ENCODE measurements around the gene DNMT3B.
"Not testable (repeated sequence)": the region's sequence is repeated elsewhere in the genome, so short reads cannot be mapped to it uniquely, and the experiment has no call there.

Gene DNMT3B

DNA sequence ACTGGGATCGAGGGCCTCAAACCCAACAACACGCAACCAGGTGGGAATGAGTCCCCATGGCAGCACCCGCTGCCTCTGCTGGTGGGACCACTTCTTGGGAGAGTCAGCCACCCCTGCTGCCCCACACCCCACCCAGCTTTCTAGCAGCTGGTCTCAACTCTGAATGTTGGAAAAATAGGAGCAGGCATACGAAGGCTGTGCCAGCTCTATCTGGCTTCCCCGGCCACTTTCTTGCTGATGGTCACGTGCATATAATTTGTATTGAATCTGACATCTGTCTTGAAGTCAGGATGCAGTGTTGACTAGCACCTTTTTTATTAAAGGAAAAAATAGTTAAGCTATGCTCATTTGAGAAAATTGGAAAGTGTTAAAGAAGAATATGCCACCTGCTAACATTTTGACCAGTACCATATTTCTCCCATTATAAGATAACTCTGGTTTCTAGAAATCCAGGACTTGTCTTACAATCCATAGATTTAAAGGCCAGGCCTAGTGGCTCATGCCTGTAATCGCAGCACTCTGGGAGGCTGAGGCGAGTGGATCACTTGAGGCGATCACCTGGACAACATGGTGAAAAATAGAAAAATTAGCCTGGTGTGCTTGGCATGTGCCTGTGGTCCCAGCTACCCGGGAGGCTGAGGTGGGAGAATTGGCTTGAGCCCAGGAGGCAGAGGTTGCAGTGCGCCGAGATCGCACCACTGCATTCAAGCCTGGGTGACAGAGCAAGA is 30.7 kb downstream of the DNMT3B start:
- Histone ChIP-seq H3K27ac (ENCODE audit: low read length) (no peak overlapping the region), H3K4me3 (ENCODE audit: low read length in 2 of 2) (no peak overlapping the region), H3K9ac (ENCODE audit: low read length in 2 of 2) (no peak overlapping the region), H3K9me3 (ENCODE audit: control insufficient read depth in 2 of 2, low read length in 2 of 2) (no peaks in the 10 kb centered on the region), H3K27me3 (ENCODE audit: control insufficient read depth in 1 of 2, insufficient read depth in 2 of 2, low read length in 2 of 2) (no peaks in the 10 kb centered on the region), H3K36me3 (ENCODE audit: control insufficient read depth in 2 of 2, insufficient read depth in 2 of 2, low read length in 2 of 2) (no peaks in the 10 kb centered on the region), H3K4me1 (ENCODE audit: control insufficient read depth, insufficient read depth, low read length) (no peaks in the 10 kb centered on the region)

- peaks cover 0 to 7% of the 10 kb centered on the region in 2 donors for H3K36me3 ChIP-seq (ENCODE audit: control insufficient read depth in 2 of 2, insufficient read depth in 2 of 2, low read length in 2 of 2)
- no peaks in the 10 kb centered on the region for H3K27me3 ChIP-seq (ENCODE audit: control insufficient read depth in 1 of 2, insufficient read depth in 2 of 2, low read length in 2 of 2)
Measured at GRCh38 chr20:32796383-32796948, 34.3 kb downstream of the DNMT3B start.

GRCh38 chr20:32796981-32797451 is 34.8 kb downstream of the DNMT3B start:
- no peaks in the 10 kb centered on the region for H3K27me3 ChIP-seq (ENCODE audit: control insufficient read depth in 1 of 2, insufficient read depth in 2 of 2, low read length in 2 of 2)
- H3K4me3 ChIP-seq (ENCODE audit: low read length in 2 of 2) = no peak overlapping the region
- H3K36me3 ChIP-seq (ENCODE audit: control insufficient read depth in 2 of 2, insufficient read depth in 2 of 2, low read length in 2 of 2) = peaks cover 0 to 7% of the 10 kb centered on the region in 2 donors
- H3K9ac ChIP-seq (ENCODE audit: low read length in 2 of 2) = no peak overlapping the region
- H3K4me1 ChIP-seq (ENCODE audit: control insufficient read depth, insufficient read depth, low read length) = no peaks in the 10 kb centered on the region
- no peaks in the 10 kb centered on the region for H3K9me3 ChIP-seq (ENCODE audit: control insufficient read depth in 2 of 2, low read length in 2 of 2)
- H3K27ac ChIP-seq (ENCODE audit: low read length) = no peak overlapping the region

More at GRCh38 chr20:32796383-32796948, 34.3 kb downstream of the DNMT3B start:
- Histone ChIP-seq H3K27ac (ENCODE audit: low read length) (no peak overlapping the region), H3K4me1 (ENCODE audit: control insufficient read depth, insufficient read depth, low read length) (no peaks in the 10 kb centered on the region), H3K9ac (ENCODE audit: low read length in 2 of 2) (no peak overlapping the region), H3K4me3 (ENCODE audit: low read length in 2 of 2) (no peak overlapping the region), H3K9me3 (ENCODE audit: control insufficient read depth in 2 of 2, low read length in 2 of 2) (no peaks in the 10 kb centered on the region)

DNA sequence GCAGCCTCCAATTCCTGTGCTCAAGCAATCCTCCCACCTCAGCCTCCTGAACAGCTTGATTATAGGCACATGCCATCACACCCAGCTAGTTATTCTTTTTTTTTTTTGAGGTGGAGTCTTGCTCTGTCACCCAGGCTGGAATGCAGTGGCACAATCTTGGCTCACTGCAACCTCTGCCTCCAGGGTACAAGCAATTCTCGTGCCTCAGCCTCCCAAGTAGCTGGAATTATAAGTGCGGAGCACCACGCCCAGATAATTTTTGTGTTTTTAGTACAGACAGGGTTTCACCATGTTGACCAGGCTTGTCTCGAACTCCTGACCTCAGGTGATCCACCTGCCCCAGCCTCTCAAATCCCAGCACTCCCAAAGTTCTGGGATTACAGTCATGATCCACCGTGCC is 35.4 kb downstream of the DNMT3B start:
- H3K4me1 ChIP-seq (ENCODE audit: control insufficient read depth, insufficient read depth, low read length); H3K9me3 ChIP-seq (ENCODE audit: control insufficient read depth in 2 of 2, low read length in 2 of 2); H3K4me3 ChIP-seq (ENCODE audit: low read length in 2 of 2); H3K36me3 ChIP-seq (ENCODE audit: control insufficient read depth in 2 of 2, insufficient read depth in 2 of 2, low read length in 2 of 2); H3K27ac ChIP-seq (ENCODE audit: low read length); H3K27me3 ChIP-seq (ENCODE audit: control insufficient read depth in 1 of 2, insufficient read depth in 2 of 2, low read length in 2 of 2); H3K9ac ChIP-seq (ENCODE audit: low read length in 2 of 2): not testable (repeated sequence)

DNA sequence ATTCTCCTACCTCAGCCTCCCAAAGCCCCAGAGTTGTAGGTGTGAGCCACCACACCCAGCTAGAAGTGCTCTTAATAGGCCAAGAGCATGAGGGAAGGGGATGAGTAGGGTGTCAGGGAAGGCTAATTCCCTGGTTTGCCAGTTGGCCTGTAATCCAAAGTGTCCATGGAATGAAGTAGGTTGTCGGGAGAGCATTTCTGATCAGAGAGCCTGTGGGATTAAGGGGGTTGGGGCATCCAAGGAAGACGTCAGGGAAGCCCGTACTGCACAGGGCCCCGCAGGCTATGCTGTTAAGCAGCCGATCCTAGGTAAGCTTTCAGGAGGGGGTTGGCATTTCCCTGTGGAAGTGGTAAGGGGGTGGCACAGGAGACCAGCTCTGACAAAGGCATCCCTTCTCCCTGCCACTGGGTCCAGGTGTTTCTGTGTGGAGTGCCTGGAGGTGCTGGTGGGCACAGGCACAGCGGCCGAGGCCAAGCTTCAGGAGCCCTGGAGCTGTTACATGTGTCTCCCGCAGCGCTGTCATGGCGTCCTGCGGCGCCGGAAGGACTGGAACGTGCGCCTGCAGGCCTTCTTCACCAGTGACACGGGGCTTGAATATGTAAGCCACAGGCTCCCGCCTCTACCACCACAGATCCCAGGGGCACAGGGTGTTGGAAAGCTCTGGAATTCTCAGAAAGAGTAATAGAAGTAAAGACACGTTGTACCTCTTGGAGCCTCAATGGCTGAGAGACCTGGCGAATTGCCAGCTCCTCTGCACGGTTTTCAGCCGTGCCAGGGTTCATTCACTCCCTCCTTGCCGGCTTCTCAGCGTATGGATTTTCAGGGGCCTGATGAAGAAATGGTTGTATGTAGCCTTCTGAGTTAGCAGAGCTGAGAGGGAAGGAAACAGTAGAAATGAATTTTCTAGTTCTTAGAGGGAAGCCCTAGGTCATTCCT is 36.1 kb downstream of the DNMT3B start:
- Histone ChIP-seq H3K9ac (ENCODE audit: low read length in 2 of 2) (no peak overlapping the region), H3K9me3 (ENCODE audit: control insufficient read depth in 2 of 2, low read length in 2 of 2) (no peaks in the 10 kb centered on the region), H3K27ac (ENCODE audit: low read length) (no peak overlapping the region), H3K4me1 (ENCODE audit: control insufficient read depth, insufficient read depth, low read length) (no peaks in the 10 kb centered on the region), H3K27me3 (ENCODE audit: control insufficient read depth in 1 of 2, insufficient read depth in 2 of 2, low read length in 2 of 2) (no peaks in the 10 kb centered on the region), H3K36me3 (ENCODE audit: control insufficient read depth in 2 of 2, insufficient read depth in 2 of 2, low read length in 2 of 2) (peaks cover 2 to 9% of the 10 kb centered on the region in 2 donors), H3K4me3 (ENCODE audit: low read length in 2 of 2) (no peak overlapping the region)

DNA sequence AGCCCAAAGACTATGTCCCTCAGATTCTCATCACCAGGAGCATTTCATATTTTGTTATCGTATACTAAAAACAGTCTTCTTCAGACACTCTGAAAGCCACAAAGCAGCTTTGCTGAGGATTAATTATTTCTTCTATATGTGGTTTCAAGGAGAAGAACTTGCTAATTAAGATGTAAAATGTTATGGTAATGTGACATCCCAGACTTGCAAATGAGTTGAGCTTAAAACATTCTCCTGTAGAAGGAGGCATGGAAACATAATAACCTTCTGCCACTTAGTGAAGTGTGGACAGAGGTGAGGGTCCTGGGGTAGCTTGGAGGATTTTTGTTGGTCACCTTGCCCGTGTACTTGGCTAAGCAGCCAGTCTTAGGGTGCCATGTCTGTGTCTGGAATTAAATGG is 40.9 kb downstream of the DNMT3B start:
- no peak overlapping the region for H3K9ac ChIP-seq (ENCODE audit: low read length in 2 of 2)
- H3K4me3 ChIP-seq (ENCODE audit: low read length in 2 of 2) = no peak overlapping the region
- H3K27ac ChIP-seq (ENCODE audit: low read length) = no peak overlapping the region
- peaks cover 3 to 11% of the 10 kb centered on the region in 2 donors for H3K36me3 ChIP-seq (ENCODE audit: control insufficient read depth in 2 of 2, insufficient read depth in 2 of 2, low read length in 2 of 2)
- no peaks in the 10 kb centered on the region for H3K27me3 ChIP-seq (ENCODE audit: control insufficient read depth in 1 of 2, insufficient read depth in 2 of 2, low read length in 2 of 2)
- no peaks in the 10 kb centered on the region for H3K9me3 ChIP-seq (ENCODE audit: control insufficient read depth in 2 of 2, low read length in 2 of 2)
- no peaks in the 10 kb centered on the region for H3K4me1 ChIP-seq (ENCODE audit: control insufficient read depth, insufficient read depth, low read length)

DNA sequence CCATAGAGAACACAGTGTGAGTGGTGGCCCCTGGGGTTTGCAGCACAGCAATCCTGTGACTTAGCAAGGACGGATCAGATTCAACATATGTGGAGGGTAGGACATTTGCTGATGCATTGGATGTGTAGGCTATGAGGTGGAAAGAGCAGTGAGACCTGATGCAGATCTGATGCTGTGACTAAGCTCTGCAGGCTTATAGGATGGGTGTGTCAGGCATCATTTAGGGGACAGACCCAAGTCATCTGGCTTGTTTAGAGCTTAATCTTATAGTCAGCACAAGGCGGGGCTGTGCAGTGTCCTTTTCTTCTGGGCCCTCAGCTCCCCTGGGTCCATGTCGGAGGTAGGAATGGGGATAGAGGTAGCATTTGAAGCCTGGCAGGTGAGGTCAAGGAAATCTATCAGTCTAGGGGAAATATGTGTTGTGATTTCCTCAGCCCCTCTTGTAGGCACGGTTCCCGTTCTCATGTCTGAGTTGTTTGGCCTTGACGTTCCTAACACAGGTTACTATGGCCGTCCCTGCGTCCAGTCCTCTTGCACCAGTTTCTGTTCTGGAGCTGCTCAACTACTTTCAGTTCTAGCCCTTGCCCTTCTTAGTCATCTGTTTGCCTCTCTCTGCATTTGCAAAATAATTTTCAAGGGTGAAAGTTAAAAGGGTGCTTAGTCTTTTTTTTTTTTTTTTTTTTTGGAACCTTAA is 42.0 kb downstream of the DNMT3B start:
- no peak overlapping the region for H3K4me3 ChIP-seq (ENCODE audit: low read length in 2 of 2)
- H3K27ac ChIP-seq (ENCODE audit: low read length) = no peak overlapping the region
- H3K36me3 ChIP-seq (ENCODE audit: control insufficient read depth in 2 of 2, insufficient read depth in 2 of 2, low read length in 2 of 2) = peaks cover 3 to 8% of the 10 kb centered on the region in 2 donors
- H3K9me3 ChIP-seq (ENCODE audit: control insufficient read depth in 2 of 2, low read length in 2 of 2) = no peaks in the 10 kb centered on the region
- no peaks in the 10 kb centered on the region for H3K27me3 ChIP-seq (ENCODE audit: control insufficient read depth in 1 of 2, insufficient read depth in 2 of 2, low read length in 2 of 2)
- H3K9ac ChIP-seq (ENCODE audit: low read length in 2 of 2) = no peak overlapping the region
- H3K4me1 ChIP-seq (ENCODE audit: control insufficient read depth, insufficient read depth, low read length) = no peaks in the 10 kb centered on the region

DNA sequence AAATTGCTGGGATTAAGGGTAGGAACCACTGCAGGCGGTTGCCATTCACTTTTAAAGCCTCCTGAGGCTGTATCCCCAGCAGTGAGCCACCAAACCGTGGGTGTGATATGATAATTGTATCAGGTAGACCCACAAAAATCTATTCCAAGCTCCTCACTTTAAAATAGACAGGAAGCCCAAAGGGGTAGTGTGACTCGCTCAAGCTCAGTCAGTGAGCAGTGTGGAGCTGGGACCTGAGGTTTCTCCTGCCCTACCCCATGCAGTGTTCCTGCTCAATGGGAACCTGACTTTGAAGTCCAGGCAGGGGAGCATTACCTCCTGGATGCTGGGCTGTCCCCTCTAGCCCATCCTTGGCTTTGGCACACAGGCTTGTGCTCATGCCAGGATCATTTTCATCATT is 42.6 kb downstream of the DNMT3B start:
- peaks cover 3 to 8% of the 10 kb centered on the region in 2 donors for H3K36me3 ChIP-seq (ENCODE audit: control insufficient read depth in 2 of 2, insufficient read depth in 2 of 2, low read length in 2 of 2)
- H3K9me3 ChIP-seq (ENCODE audit: control insufficient read depth in 2 of 2, low read length in 2 of 2) = no peaks in the 10 kb centered on the region
- no peak overlapping the region for H3K27ac ChIP-seq (ENCODE audit: low read length)
- H3K4me1 ChIP-seq (ENCODE audit: control insufficient read depth, insufficient read depth, low read length) = no peaks in the 10 kb centered on the region
- H3K4me3 ChIP-seq (ENCODE audit: low read length in 2 of 2) = no peak overlapping the region
- no peaks in the 10 kb centered on the region for H3K27me3 ChIP-seq (ENCODE audit: control insufficient read depth in 1 of 2, insufficient read depth in 2 of 2, low read length in 2 of 2)
- no peak overlapping the region for H3K9ac ChIP-seq (ENCODE audit: low read length in 2 of 2)

DNA sequence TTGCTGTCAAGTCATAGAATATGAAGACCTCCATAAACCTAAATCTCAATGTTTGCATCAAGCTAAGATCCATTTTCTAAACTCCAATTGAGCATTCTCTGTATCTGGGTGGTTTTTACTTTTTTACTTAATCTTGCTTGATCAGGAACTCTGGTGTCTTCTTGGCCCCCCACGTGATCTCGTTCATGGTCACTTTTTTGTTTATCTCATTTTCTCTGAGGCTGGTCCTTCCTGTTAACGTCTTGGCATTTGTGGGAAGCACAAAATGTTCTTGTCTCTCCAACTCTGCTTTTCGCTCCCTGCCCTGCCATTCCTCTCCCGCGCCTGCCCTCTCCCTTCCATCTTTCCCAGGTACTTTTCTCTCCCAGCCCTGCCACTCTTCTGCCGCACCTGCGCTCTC is 43.5 kb downstream of the DNMT3B start:
- Histone ChIP-seq H3K4me1 (ENCODE audit: control insufficient read depth, insufficient read depth, low read length) (no peaks in the 10 kb centered on the region), H3K27ac (ENCODE audit: low read length) (no peak overlapping the region), H3K9ac (ENCODE audit: low read length in 2 of 2) (no peak overlapping the region), H3K27me3 (ENCODE audit: control insufficient read depth in 1 of 2, insufficient read depth in 2 of 2, low read length in 2 of 2) (no peaks in the 10 kb centered on the region), H3K36me3 (ENCODE audit: control insufficient read depth in 2 of 2, insufficient read depth in 2 of 2, low read length in 2 of 2) (peaks cover 3 to 5% of the 10 kb centered on the region in 2 donors), H3K4me3 (ENCODE audit: low read length in 2 of 2) (no peak overlapping the region), H3K9me3 (ENCODE audit: control insufficient read depth in 2 of 2, low read length in 2 of 2) (no peaks in the 10 kb centered on the region)

- Histone ChIP-seq H3K27me3 (ENCODE audit: control insufficient read depth in 1 of 2, insufficient read depth in 2 of 2, low read length in 2 of 2) (no peaks in the 10 kb centered on the region), H3K4me3 (ENCODE audit: low read length in 2 of 2) (no peak overlapping the region), H3K36me3 (ENCODE audit: control insufficient read depth in 2 of 2, insufficient read depth in 2 of 2, low read length in 2 of 2) (peaks cover 3 to 4% of the 10 kb centered on the region in 2 donors), H3K27ac (ENCODE audit: low read length) (no peak overlapping the region), H3K4me1 (ENCODE audit: control insufficient read depth, insufficient read depth, low read length) (no peaks in the 10 kb centered on the region), H3K9ac (ENCODE audit: low read length in 2 of 2) (no peak overlapping the region), H3K9me3 (ENCODE audit: control insufficient read depth in 2 of 2, low read length in 2 of 2) (no peaks in the 10 kb centered on the region)
Measured at GRCh38 chr20:32806356-32806755, 44.2 kb downstream of the DNMT3B start.
